Astrocyte (in vitro differentiated cells and primary cell): ENCODE results near the gene PHC3. TPM values are rescaled to one million over a fixed set of nuclear protein-coding genes. Genes with fewer than 3 reads are reported as not detected.

Source experiments
- DNase-seq: peaks from one replicate; pipeline ENCODE4 v3.0.0-alpha.2; 2010; ENCODE audit warnings: low read depth
- FAIRE-seq: peaks from 2 replicates; lab custom pipeline; 2011; peaks lifted over from hg19 to GRCh38; lab: Jason Lieb, UNC
- H2AFZ ChIP-seq: 2 replicates; pipeline ENCODE4 v1.6.0; 2012; ENCODE audit warnings: low read depth, low read length, inconsistent platforms
- H3K27ac ChIP-seq: 2 replicates; pipeline ENCODE4 v1.5.1; 2011; ENCODE audit warnings: low read depth, low read length, inconsistent platforms
- H3K27me3 ChIP-seq: 2 replicates; pipeline ENCODE4 v1.6.0; 2011; ENCODE audit warnings: low read length, inconsistent platforms; ENCODE audit not compliant: insufficient read depth
- H3K36me3 ChIP-seq: 2 replicates; pipeline ENCODE4 v1.5.1; 2011; ENCODE audit warnings: low read length, inconsistent platforms; ENCODE audit not compliant: insufficient read depth
- H3K4me1 ChIP-seq: 2 replicates; pipeline ENCODE4 v1.5.1; 2011; ENCODE audit warnings: low read length, inconsistent platforms; ENCODE audit not compliant: insufficient read depth
- H3K4me2 ChIP-seq: 2 replicates; pipeline ENCODE4 v1.6.0; 2012; ENCODE audit warnings: low read length, inconsistent platforms
- H3K4me3 ChIP-seq: 2 replicates; pipeline ENCODE4 v1.5.1; 2011; ENCODE audit warnings: low read depth, mild to moderate bottlenecking, low read length, inconsistent platforms; ENCODE audit not compliant: insufficient read depth
- H3K79me2 ChIP-seq: 2 replicates; pipeline ENCODE4 v1.6.0; 2012; ENCODE audit warnings: mild to moderate bottlenecking, low read length, inconsistent platforms; ENCODE audit not compliant: insufficient read depth
- H3K9ac ChIP-seq: 2 replicates; pipeline ENCODE4 v1.6.0; 2012; ENCODE audit warnings: mild to moderate bottlenecking, low read length, inconsistent platforms
- H3K9me3 ChIP-seq: 2 replicates; pipeline ENCODE4 v1.5.1; 2012; ENCODE audit warnings: low read depth, mild to moderate bottlenecking, low read length, inconsistent platforms; ENCODE audit not compliant: insufficient read depth
- H4K20me1 ChIP-seq: 2 replicates; pipeline ENCODE4 v1.6.0; 2012; ENCODE audit warnings: low read length, inconsistent platforms; ENCODE audit not compliant: insufficient read depth
- H3K27ac Mint-ChIP-seq: one replicate; pipeline ENCODE4 v1.8.0; 2021; ENCODE audit warnings: mild to moderate bottlenecking, mixed read lengths; ENCODE audit not compliant: unreplicated experiment
- H3K27me3 Mint-ChIP-seq: one replicate; pipeline ENCODE4 v1.8.0; 2021; ENCODE audit warnings: low read depth, mixed read lengths; ENCODE audit not compliant: unreplicated experiment
- H3K36me3 Mint-ChIP-seq: one replicate; pipeline ENCODE4 v1.8.0; 2021; ENCODE audit warnings: low read depth, mixed read lengths; ENCODE audit not compliant: unreplicated experiment
- H3K4me1 Mint-ChIP-seq: one replicate; pipeline ENCODE4 v1.8.0; 2021; ENCODE audit warnings: low read depth, mixed read lengths; ENCODE audit not compliant: unreplicated experiment
- H3K4me3 Mint-ChIP-seq: one replicate; pipeline ENCODE4 v1.8.0; 2021; ENCODE audit warnings: mild to moderate bottlenecking, moderate library complexity, mixed read lengths; ENCODE audit not compliant: unreplicated experiment
- H3K9me3 Mint-ChIP-seq: one replicate; pipeline ENCODE4 v1.8.0; 2021; ENCODE audit warnings: mild to moderate bottlenecking, mixed read lengths; ENCODE audit not compliant: unreplicated experiment
- CTCF ChIP-seq: IDR thresholded peaks from 2 replicates; pipeline ENCODE4 v1.5.1; 2011; ENCODE audit warnings: low read depth, mild to moderate bottlenecking, inconsistent platforms, low read length, moderate library complexity; ENCODE audit not compliant: insufficient read depth
- EZH2 ChIP-seq: IDR thresholded peaks from 2 replicates; pipeline ENCODE4 v1.6.1; 2012; ENCODE audit warnings: mild to moderate bottlenecking, low read length, inconsistent platforms; ENCODE audit not compliant: insufficient read depth
- total RNA-seq: library from RNA; stranded (reverse); gene quantifications from 2 replicates; pipeline ENCODE4 v1.2.1, GENCODE V29; 2021

Gene PHC3
- total RNA-seq, 1 donor from 2014 or later = 40.8 TPM

DNA sequence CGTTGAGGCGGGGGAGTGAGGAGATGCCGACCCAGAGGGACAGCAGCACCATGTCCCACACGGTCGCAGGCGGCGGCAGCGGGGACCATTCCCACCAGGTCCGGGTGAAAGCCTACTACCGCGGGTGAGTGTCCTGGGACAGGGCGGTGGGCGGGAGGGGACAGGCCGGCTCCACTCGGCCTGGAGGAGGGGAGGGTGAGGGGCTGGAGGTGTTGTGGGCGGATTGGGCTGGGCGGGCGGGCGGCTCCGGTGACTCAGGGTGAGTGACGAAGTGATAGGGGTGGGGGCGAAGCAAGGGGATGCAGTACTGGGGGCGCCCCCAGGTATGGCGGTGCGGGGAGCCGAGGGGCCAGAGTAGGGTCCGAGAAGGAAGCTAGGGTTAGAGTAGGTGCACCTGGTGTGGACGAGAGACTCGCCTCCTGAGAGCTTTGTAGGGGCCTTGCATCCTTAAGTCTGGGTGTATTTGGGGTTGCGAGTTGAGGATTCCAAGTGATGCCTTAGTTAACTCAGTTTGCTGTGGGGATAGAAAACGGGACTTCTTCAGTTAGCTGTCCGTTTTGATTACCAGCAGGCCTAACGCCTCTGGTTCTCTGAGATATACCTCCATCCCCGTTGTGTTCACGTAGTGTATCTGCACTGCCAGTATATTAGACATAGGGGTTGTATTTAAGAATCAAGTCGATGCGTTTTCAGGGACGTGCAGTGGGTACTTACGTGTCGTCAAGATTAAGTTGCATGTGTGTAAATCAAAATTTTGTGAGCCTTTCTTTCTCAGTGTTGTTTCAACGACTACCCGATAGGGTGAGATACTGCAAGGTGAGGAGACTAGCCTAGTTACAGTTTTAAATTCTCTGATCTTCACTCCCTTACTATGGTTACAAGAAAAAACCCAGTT is 41.4 kb upstream of the PHC3 start:
- FAIRE-seq = peak; percentile 39
- no peak for TF ChIP-seq CTCF
- TF ChIP-seq EZH2 = no peak

DNA sequence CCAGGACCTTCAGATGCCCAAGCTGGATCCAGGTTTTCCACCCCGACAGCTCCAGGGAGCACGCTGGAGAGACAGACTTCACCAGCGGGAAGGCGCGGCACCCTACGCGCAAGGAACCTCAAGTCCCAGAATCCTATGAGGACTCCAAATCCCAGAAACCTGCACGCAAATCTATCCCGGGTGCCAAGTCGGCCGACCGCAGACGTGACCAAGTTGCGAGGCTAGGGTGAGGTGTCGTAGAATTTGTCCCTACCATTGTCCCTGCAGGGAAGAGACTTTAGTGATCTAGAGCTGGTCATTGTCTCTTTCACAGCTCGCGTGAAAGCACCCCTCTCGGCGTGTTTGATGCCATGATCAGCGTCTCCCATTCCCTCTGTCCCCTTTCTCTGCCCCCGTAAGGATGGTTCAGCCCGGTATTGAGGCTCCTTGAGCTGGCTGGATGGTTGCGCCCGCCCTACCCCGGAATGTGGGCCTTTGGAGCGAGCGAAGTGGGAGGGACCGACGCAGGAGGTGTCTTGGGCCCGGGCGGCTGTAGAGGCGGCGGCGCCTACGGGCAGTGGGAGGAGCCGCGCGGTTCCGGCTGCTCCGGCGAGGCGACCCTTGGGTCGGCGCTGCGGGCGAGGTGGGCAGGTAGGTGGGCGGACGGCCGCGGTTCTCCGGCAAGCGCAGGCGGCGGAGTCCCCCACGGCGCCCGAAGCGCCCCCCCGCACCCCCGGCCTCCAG is 40.6 kb upstream of the PHC3 start, which contains the start of gene PRKCI:
TSS of gene PRKCI (plus strand) at position 501 of the 723 bp plus-strand sequence. CDS start 246 bp downstream, outside the sequence.
- Histone ChIP-seq H3K4me3 (peak within 1 kb of the TSS; percentile 96), H3K9me3 (no peaks in the 10 kb centered on the region), H3K27me3 (no peaks in the 10 kb centered on the region), H3K4me2 (peak within 1 kb of the TSS; percentile 98), H3K36me3 (no peaks in the 10 kb centered on the region), H3K4me1 (peaks cover 10% of the 10 kb centered on the region), H2AFZ (peak within 1 kb of the TSS; percentile 98), H3K27ac (peak within 1 kb of the TSS; percentile 99), H4K20me1 (peaks cover 29% of the 10 kb centered on the region), H3K9ac (peak within 1 kb of the TSS; percentile 98), H3K79me2 (peaks cover 37% of the 10 kb centered on the region)
- Mint-ChIP-seq H3K27ac (peak within 1 kb of the TSS; percentile 99), H3K4me1 (peaks cover 20% of the 10 kb centered on the region), H3K9me3 (no peaks in the 10 kb centered on the region), H3K4me3 (peak within 1 kb of the TSS; percentile 92), H3K27me3 (no peaks in the 10 kb centered on the region), H3K36me3 (no peaks in the 10 kb centered on the region)
- FAIRE-seq (peak; percentile 75), DNase-seq (peak; percentile 97)
- TF ChIP-seq EZH2 (no peak), CTCF (no peak)

More for the DNA sequence above, 41.4 kb upstream of the PHC3 start:
- H4K20me1 ChIP-seq = peaks cover 35% of the 10 kb centered on the region
- no peaks in the 10 kb centered on the region for H3K36me3 ChIP-seq
- no peaks in the 10 kb centered on the region for H3K9me3 ChIP-seq
- Mint-ChIP-seq H3K4me3 (peak overlapping the region; percentile 92), H3K9me3 (no peaks in the 10 kb centered on the region), H3K4me1 (peaks cover 28% of the 10 kb centered on the region), H3K36me3 (no peaks in the 10 kb centered on the region), H3K27me3 (no peaks in the 10 kb centered on the region), H3K27ac (peak overlapping the region; percentile 92)
- H3K4me1 ChIP-seq = peaks cover 18% of the 10 kb centered on the region
- peak overlapping the region; percentile 96 for H3K4me3 ChIP-seq
- DNase-seq = no peak
- peak overlapping the region; percentile 99 for H3K27ac ChIP-seq
- H3K4me2 ChIP-seq = peak overlapping the region; percentile 98
- H3K9ac ChIP-seq = peak overlapping the region; percentile 98
- peak overlapping the region; percentile 98 for H2AFZ ChIP-seq
- H3K79me2 ChIP-seq = peaks cover 45% of the 10 kb centered on the region
- no peaks in the 10 kb centered on the region for H3K27me3 ChIP-seq
